ENCODE measurements around the gene FOXA3. TPM values are rescaled to one million over a fixed set of nuclear protein-coding genes. Genes with fewer than 3 reads are reported as not detected.

The FOXA3 gene
- total and polyA plus RNA-seq, 10 of the 15 experiments (the other 5 are each of a cell fraction or from before 2014, with no cell fraction given) = 0.04 to 0.83 (median 0.11) TPM; not detected in 5

DNA sequence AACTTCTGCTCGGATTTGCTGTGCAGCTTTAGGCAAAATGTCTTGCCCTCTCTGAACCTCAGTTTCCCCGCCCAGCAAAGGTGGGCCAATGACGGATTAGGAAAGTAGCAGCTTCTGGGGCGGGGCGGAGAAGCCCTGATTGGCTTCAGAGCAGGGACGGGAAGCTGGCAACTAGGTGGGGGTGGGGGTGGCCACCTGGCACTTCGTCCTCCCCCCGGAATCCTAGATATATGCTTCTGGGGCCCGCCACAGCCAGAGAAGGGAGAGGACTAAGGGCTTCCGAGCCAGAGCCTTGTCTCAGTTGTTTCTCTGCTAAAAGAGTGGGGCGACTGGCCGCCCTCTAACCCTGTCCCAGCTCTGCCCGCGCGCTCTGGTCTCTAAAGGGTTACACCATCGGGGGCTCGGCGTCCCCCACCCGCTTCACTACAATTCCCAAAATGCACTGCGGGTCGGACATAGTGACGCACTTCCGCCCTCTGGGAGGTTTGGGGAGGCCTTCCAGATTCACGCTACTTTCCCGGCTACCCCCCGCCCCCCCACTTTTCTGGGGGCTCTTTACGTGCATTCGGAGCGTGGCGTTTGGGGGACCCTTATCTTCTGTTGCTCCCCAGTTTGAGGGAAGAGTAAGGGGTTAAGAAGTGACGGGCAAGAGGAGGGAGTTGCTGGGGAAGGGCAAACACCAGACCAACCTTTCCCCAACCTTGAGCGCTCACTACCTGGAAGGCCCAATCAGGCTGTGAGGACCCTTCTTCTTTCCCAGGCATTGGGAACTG is 22.5 kb downstream of the FOXA3 start (continued):
- TF ChIP-seq ZBTB33 (IDR thresholded peaks at IDR 0.05) (no peak), DPF2 (IDR thresholded peaks at IDR 0.05) (no peak), IRF5 (IDR thresholded peaks at IDR 0.05; ENCODE audit: borderline replicate concordance) (no peak), GATAD2B (conservative IDR thresholded peaks at IDR 0.05; ENCODE audit: low read depth) (0 out of 2 replicates have a peak, but pooled peaks have one; percentile 26), GABPA (IDR thresholded peaks at IDR 0.05; ENCODE audit: low read depth) (peak; percentile 91), NBN (IDR thresholded peaks at IDR 0.05) (peak; percentile 83), NR2C1 (IDR thresholded peaks at IDR 0.05) (peak; percentile 52; the same call in 1 of the 2 replicates), BMI1 (IDR thresholded peaks at IDR 0.05; ENCODE audit: borderline replicate concordance) (no peak), MXI1 (IDR thresholded peaks at IDR 0.05; ENCODE audit: low read depth, low read length) (no peak)
- TF ChIP-seq, protein P1, sequence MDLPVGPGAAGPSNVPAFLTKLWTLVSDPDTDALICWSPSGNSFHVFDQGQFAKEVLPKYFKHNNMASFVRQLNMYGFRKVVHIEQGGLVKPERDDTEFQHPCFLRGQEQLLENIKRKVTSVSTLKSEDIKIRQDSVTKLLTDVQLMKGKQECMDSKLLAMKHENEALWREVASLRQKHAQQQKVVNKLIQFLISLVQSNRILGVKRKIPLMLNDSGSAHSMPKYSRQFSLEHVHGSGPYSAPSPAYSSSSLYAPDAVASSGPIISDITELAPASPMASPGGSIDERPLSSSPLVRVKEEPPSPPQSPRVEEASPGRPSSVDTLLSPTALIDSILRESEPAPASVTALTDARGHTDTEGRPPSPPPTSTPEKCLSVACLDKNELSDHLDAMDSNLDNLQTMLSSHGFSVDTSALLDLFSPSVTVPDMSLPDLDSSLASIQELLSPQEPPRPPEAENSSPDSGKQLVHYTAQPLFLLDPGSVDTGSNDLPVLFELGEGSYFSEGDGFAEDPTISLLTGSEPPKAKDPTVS (IDR thresholded peaks at IDR 0.05; ENCODE audit: low read depth, low read length) = no peak

Data from GM12878 (cell line).